Measurements from ENCODE around the gene COA8. TPM values are rescaled to one million over a fixed set of nuclear protein-coding genes. Genes with fewer than 3 reads are reported as not detected.

Gene COA8
- total RNA-seq, 4 donors from 2014 or later: 26.8 to 46.1 (median 37.6) TPM

- peaks cover 7 to 43% (median 33%) of the 10 kb centered on the region in 4 donors for H3K36me3 ChIP-seq
- no peak overlapping the region for H3K4me3 ChIP-seq
- peak overlapping the region; percentile 3 to 75 (median 23) for H3K27ac ChIP-seq (replicated peaks in 1 of 4)
- intact Hi-C loops (cut with DNase I): loop anchor here (10.0 kb wide), 2 partner anchors 111 to 341 kb away; no protein-coding TSS in a partner anchor
- WGBS: 59% methylated on average over 6 of the region's 6 CpGs
- peaks cover 38 to 67% (median 56%) of the 10 kb centered on the region in 4 donors for H3K4me1 ChIP-seq
- no peaks in the 10 kb centered on the region for H3K27me3 ChIP-seq
- TF ChIP-seq POLR2AphosphoS5 (IDR thresholded peaks at IDR 0.05): no peak
- no peak for TF ChIP-seq EP300 (IDR thresholded peaks at IDR 0.05)
- no peak for TF ChIP-seq CTCF (IDR thresholded peaks at IDR 0.05)
- no peak for TF ChIP-seq POLR2A (IDR thresholded peaks at IDR 0.05; ENCODE audit: low read depth)
- DNase-seq (ENCODE audit: extremely low spot score): no peak
- no peaks in the 10 kb centered on the region for H3K9me3 ChIP-seq
Measured at GRCh38 chr14:103574104-103574503, 11.3 kb downstream of the COA8 start.

- intact Hi-C loops (cut with DNase I): loop anchor here (5.0 to 10.0 kb wide), 3 partner anchors 53 to 340 kb away; partner anchors contain the start of gene KLC1
Measured at GRCh38 chr14:103574707-103575285, 12.0 kb downstream of the COA8 start.

GRCh38 chr14:103576371-103577024 lies 13.7 kb downstream of the COA8 start:
- Histone ChIP-seq H3K36me3 (peaks cover 16 to 62% (median 47%) of the 10 kb centered on the region in 4 donors), H3K4me3 (peak overlapping the region in 1 of 4 donors; percentile 6), H3K27me3 (no peaks in the 10 kb centered on the region), H3K4me1 (peaks cover 38 to 52% (median 42%) of the 10 kb centered on the region in 4 donors), H3K27ac (replicated peaks in 1 of 4) (peak overlapping the region; percentile 72 to 85 (median 78)), H3K9me3 (no peaks in the 10 kb centered on the region)
- DNase-seq (ENCODE audit: extremely low spot score): peak; percentile 95
- TF ChIP-seq CTCF (IDR thresholded peaks at IDR 0.05) (peak in 1 of 3 experiments; percentile 8), POLR2AphosphoS5 (IDR thresholded peaks at IDR 0.05) (peak; percentile 73 to 93), POLR2A (IDR thresholded peaks at IDR 0.05; ENCODE audit: low read depth) (no peak), EP300 (IDR thresholded peaks at IDR 0.05) (no peak)
- intact Hi-C loops (cut with DNase I): loop anchor here (5.0 to 10.0 kb wide), 3 partner anchors 51 to 338 kb away; partner anchors contain the start of gene KLC1
- WGBS: 25% methylated on average over 9 of the region's 9 CpGs

More at GRCh38 chr14:103574707-103575285, 12.0 kb downstream of the COA8 start:
- Histone ChIP-seq H3K4me3 (no peak overlapping the region), H3K27ac (replicated peaks in 1 of 4) (peak overlapping the region; percentile 3 to 85 (median 48)), H3K9me3 (no peaks in the 10 kb centered on the region), H3K27me3 (no peaks in the 10 kb centered on the region), H3K4me1 (peaks cover 38 to 67% (median 54%) of the 10 kb centered on the region in 4 donors), H3K36me3 (peaks cover 14 to 50% (median 39%) of the 10 kb centered on the region in 4 donors)
- no peak for TF ChIP-seq POLR2A (IDR thresholded peaks at IDR 0.05; ENCODE audit: low read depth)
- no peak for TF ChIP-seq POLR2AphosphoS5 (IDR thresholded peaks at IDR 0.05)
- no peak for TF ChIP-seq EP300 (IDR thresholded peaks at IDR 0.05)
- TF ChIP-seq CTCF (IDR thresholded peaks at IDR 0.05): no peak
- 91% methylated on average over 13 of the region's 18 CpGs for WGBS
- no peak for DNase-seq (ENCODE audit: extremely low spot score)

GRCh38 chr14:103578401-103579075 lies 15.8 kb downstream of the COA8 start:
- Histone ChIP-seq H3K27me3 (no peaks in the 10 kb centered on the region), H3K36me3 (peaks cover 16 to 60% (median 46%) of the 10 kb centered on the region in 4 donors), H3K9me3 (no peaks in the 10 kb centered on the region), H3K4me3 (no peak overlapping the region), H3K4me1 (peaks cover 32 to 40% (median 36%) of the 10 kb centered on the region in 4 donors), H3K27ac (replicated peaks in 1 of 4) (peak overlapping the region in 1 of 4 donors; percentile 10)
- no peak for TF ChIP-seq CTCF (IDR thresholded peaks at IDR 0.05)
- TF ChIP-seq POLR2AphosphoS5 (IDR thresholded peaks at IDR 0.05): no peak
- no peak for TF ChIP-seq EP300 (IDR thresholded peaks at IDR 0.05)
- no peak for TF ChIP-seq POLR2A (IDR thresholded peaks at IDR 0.05; ENCODE audit: low read depth)
- intact Hi-C loops (cut with DNase I): loop anchor here (5.0 to 10.0 kb wide), 3 partner anchors 49 to 336 kb away; partner anchors contain the start of gene KLC1
- WGBS: 90% methylated on average over 12 of the region's 12 CpGs
- DNase-seq (ENCODE audit: extremely low spot score): no peak
